GM21786 (cell line): Measurements from ENCODE around the gene NTN5.

Experiments used
- ATAC-seq: cut with Tn5 transposase; IDR thresholded peaks from one replicate; pipeline ENCODE4 v1.9.1; 2021; ENCODE audit not compliant: unreplicated experiment

Gene NTN5

DNA sequence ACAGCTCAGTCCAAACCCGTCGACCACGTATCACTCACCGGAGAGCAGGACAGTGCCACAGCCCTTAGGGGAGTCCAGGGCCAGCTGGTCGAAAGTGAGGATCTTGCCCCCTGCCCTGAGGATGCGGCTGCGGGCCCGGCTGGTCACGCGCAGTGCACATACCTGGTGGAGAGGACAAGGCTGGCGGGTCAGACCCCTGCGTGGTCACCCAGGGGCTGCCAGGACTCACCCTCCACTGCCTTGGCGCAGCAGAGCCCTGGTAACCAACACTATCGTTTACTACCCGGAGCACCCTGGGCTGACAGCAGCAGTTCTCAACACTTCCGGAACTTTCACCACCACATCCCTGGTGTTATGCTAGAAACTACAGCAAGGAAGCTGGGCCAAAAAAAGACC is 56.8 kb downstream of the NTN5 start:
- ATAC-seq = no peak

DNA sequence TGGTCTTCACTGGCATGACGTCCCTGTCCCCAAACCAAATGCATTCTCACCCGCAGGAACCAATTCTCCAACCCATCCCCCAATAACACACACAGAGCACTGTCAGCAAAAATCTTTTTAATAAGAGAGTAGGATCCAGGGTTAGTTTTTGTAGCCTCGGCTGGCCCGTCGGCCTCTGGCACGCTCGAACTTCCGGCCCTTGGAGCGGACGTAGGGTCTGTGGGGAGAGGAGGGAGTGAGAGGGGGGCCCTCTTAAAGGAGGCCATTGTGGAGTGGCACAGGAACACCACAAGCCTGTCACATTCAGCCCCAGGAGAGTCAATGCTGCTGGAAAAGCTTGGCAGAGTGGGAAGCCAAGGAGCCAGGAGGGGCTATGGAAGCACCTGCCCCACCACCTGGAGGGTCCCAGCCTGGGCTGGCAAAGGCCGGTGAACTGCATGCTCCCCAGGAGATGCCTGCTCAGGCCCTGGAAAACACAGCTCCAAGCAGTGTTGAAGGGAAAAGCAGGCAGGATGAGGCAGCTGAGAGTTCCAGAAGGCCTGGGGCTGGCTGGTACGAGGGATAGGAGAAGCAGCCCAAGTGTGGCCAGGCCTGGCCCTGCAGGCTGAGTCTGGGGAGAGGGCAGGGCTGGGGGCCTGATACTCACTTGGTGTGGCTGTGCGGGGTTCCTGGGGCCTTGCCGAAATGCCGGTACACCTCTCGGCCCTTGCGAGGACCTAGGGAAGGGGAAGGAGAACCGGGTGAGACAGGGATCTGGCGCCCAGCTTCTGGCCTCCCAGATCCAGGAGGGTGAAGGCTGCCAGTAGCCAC is 57.4 kb downstream of the NTN5 start:
- no peak for ATAC-seq

DNA sequence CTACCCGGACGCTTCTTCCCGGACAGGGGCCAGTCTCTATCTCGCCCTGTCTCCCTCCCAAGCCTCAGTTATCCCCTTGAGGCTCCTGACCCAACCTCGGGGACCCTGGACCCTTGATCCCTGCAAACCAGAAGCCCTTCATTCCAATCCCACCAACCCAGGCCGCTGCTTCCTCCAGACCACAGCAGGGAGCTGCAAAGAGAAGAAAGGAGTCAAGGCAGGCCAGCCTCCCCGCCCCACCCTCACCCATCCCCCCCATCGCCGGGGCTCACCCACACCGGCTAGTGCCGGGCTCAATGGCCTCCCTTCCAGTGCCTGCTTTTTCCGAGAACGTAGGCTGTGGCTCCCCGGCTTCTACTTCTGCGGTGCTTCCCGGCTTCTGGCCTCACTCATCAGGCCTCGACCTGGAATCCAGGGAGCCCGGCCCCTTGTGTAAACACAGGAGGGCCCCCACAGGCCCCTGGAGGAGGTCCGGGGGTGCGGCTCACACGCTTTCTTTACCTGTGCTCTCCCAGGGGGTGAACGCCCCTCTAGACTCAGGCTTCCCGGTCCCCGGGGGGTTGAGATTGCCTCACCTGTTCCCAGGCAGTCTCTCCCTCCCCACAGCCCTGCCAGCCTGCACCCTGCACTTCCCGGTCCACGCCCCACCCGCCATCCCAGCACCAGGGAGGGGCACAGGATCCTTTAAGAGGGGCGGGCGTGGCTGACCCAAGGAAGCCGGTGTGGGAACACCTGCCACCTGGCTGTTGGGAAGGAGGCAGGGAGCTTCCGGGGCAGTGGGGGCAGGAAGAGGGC is 58.2 kb downstream of the NTN5 start, which contains the start of gene FAM83E:
TSS of gene FAM83E (minus strand) at position 641 of the 795 bp plus-strand sequence. CDS start 1,704 bp downstream, outside the sequence.
- ATAC-seq = no peak

DNA sequence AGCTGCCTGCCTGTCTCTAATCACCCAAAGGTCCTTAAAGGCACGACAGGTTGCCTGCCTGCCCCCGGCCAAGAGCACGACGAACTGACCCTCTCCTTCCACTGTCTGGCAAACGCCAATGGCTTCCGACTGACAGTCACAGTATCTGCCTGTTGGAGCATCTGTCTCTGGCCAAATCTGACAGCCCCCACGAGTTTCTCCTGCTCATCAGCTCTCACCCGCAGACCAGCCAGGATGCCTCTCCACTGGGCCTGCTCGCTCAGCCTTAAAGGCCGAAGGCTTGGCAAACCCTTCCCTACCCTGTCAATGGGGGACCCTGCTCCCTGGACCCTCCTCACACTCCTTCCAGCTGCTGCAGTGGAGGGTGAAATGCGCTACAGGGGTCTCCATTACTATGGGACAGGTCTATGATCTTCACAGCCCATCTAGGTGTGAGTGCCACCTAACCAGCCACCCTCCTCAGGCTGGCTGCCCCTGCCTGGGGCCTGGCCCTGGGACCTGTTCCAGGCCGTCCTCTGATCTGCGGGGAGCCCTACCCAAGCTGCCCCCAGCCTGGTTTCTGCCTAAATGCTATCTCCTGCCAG is 58.9 kb downstream of the NTN5 start:
- ATAC-seq = no peak

DNA sequence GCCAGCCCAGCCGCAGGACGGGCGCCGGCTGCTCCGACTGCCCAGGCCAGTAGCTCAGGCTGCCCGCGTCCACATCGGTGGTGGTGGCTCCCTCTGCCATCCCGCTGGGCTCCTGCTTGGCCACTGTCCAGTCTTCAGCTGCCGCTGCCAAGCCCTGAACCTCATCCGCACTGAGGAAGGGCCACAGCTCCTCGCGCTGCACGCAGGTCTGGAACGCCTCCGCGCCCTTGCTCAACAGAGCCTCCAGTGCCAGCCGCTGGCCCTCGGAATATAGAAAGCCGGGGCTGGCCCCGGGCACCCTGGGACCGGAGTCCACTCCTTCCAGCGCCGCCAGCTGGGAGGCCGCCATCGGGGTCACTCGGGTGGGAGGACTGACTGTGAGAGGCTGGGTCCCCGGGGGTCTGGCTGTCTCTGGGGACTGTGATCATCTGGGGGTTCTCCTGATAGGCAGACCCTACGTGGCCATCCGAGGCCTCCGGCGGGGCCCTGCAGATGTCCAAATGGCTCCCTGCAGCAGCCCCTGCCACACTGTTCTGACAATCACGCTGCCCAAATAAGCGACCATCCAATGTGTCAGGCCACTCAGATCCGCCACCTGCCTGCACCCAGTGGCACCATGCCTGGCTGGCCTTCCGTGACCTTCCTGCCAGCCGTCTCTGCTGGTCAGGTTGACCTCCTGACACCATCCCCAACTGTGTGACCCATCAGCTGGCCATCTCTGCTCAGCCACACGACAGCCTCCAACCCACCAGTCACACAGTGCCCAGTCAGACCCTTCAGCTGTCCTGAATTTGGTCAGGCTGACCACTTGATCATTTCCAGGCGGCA is 59.6 kb downstream of the NTN5 start:
- no peak for ATAC-seq

DNA sequence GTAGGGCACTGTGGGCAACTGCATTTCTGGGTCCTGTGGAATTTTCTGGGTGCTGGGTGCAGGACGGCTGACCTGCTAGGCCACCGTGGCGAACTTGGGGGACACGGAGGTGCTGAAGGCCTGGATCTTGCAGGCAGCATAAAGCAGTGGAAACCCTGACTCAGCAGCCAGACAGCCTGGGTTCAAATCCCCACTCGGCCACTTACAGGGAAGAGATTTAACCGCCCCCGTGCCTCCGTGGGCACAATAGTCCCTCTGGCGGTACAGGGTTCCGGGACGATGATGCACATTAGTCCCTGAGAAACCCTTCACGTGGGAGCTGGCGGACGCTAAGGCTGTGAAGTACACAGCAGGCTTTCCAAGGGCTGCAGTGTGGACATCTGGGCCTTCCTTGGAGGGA is 60.9 kb downstream of the NTN5 start:
- ATAC-seq = no peak
